IPS DF 19.7 (cell line): Measurements from ENCODE around the gene ULBP3.
"Not testable (repeated sequence)": the region's sequence is repeated elsewhere in the genome, so short reads cannot be mapped to it uniquely, and the experiment has no call there.

Experiments used
- DNase-seq: peaks from one replicate; pipeline ENCODE4 v3.0.0-alpha.2; 2013; ENCODE audit warnings: low read depth, low spot score

Gene ULBP3

DNA sequence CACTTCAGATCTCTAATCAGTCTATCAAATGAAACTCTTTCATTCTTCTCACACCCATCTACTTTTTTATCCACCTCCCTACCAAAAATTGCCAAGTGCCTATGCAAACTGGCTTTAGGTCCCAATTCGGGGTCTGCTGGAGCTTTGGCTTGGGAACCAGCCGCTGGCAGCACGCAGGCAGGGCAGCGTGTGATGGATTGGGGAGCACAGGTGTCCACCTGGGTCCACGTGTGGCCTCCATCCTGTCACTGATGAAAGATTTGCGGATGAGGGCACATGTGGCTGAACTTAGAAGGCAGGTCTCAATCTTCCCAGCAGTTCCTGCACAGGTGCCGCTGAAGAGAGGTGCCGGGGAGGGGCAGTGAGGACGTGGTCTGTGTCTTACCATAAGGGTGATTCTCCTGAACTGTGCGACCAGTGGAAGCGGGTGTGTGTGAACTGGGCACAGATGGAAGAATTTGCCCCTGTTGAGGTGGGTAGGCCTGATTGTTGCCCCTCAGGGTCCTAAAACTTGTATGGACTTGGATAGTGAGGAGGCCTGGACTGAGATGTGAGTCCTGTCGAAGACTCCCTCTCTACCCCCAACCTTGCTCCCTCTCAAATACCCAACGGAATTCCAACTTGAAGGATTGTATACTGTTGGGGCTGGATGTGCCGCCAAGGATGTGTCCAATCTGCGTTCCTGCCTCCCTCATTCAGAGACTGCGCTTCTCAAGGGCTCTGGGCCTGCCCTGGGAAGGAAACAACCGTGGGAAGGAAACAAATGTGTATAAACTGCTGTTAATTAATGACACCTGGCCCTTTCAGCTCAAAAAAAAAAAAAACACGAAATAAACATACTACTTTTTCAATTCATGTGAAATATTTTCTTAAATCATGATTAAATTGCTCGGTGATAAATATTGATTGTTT, 25.2 kb downstream of the ULBP3 start:
- DNase-seq: no peak

DNA sequence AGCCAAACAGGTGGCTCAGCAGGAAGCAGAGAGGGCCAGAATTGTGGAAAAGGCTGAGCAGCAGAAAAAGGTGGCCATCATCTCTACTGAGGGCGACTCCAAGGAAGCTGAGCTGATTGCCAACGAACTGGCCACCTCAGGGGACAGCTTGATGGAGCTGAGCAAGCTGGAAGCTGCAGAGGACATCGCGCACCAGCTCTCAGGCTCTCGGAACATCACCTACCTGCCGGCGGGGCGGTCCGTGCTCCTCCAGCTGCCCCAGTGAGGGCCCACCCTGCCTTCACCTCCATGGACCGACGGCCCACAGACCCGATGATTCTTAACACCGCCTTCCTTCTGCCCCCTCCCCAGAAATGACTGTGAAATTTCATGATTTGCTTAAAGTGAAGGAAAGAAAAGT, 25.8 kb downstream of the ULBP3 start:
- DNase-seq: no peak

DNA sequence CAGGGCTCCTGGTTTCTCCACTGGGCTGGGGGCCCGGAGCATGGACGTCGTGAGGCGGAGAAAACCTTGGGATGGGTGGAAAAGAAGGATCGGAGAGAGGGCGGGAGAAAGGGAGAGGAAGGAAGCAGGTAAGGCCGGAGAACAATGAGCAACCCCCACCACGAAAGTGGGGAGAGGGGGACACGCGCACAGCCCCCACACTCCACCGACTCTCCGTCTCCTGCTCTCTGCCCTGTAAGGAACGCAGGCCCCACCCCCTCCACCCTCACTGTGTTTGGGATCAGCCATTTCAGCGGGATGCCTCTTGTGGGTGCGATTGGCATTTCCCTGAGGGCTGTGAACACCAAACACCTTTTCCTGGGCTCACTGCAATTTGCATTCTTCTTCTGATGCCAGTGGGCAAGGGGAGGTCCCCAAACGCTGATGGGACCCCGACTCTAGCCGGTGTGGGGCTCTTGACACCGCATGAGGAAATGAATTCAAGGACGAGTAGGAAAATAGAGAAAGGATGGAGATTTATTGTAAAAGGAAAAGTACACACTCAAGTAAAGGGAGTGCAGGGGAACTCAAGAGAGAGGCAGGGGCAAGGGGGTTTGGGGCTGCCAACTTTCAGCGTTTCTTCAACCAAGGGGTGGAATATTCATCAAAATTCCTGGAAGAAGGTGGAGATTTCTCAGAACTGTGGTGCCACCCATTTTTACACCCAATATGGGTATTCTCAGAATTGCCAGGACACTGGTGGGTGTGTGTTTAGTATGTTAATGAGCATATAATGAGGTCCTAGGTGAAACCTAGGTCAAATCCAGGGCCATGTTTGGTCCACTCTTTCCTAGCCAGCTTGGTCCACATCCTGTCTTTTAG, 30.5 kb downstream of the ULBP3 start:
- no peak for DNase-seq

DNA sequence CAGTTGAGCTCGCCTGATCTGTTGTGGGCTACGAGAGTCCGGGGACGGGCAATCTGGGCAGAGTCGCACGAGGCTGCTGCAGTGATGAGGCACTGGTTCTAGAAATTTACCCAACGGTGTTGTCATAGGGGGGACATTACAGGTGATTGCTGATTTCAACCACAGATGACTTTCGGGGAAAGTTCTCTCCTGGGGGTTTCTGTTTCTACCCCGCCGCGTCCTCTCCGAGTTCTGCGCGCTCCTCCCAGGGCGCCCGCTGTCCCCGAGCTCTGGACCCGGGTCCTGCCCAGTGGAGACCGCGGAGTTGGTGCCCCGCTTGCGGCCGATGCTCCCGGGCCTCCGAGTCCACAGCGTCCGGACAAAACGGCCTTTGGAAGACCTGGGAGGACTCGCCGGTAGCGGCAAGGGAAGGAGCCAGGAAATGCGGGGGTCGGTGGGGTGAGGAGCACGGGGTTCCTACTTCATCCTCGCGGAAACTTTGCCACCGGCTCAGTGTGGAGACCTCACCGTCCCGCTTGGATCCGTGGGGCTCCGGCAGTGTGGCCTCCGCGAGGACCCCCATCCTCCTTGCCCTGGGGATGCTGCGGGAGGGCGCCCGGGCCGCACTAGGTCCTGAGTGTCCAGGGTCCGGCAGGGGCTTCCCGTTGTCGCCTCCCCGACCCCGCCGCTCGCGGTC, 31.3 kb downstream of the ULBP3 start:
- no peak for DNase-seq

DNA sequence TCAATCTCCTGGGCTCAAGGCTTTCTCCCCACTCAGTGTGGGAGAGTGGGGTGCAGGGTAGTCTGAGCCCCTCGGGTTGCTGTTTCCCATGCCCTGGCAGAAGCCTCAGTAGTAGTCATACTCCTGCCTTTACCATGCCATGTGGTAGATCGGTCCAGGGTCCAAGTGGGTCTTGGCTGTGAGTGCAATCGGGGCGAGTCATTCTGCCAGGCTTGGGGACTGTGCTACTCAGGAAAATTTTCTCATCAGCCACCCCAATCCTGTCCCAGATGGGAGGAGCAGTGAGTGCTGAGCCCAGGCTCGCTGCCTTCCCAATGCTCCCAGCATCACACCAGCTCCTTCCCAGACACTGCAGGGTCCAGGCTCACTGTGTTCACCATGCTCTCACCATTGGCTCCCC, 32.8 kb downstream of the ULBP3 start:
- no peak for DNase-seq

DNA sequence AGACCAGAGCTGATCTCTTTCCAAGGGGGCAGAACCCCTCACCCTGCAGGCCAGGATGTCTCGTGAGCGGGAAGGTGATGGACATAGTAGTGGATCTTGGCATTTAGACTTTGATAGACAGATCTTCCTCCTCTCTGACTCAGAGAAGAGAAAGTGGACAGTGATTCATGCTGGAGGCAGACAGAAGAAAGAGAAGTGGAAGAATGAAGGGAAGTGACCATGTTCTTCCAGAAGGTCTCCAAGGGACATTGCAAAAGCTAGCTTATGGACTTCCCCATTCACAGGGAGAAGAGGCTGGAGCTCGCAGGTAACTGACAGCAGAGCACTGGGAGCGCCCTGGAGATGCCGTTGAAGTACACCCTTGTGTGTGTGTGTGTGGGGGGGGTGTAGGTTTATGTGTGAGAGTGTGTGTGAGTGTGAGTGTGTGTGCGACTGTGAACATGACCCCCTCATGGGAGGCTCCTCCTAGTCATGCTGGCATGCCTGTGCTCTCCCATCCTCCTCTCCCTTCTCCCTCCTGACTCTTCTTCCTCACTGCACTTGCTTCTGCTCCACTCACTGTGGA, 35.6 kb downstream of the ULBP3 start:
- no peak for DNase-seq

DNA sequence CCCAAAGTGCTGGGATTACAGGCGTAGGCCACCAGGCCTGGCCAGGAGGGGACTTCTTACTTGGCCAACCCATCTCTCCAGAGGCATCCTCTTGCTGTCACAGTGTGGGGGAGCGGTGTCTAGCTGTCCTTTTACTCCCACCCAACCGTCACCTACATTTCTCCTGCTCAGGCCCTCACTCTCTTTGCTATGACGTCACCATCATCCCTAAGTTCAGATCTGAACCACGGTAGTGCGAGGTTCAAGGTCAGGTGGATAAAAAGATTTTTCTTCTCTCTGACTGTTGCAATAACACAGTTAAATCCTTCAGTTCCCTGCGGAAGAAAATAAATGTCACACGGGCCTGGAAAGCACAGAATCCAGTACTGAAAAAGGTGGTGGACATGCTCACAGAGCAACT, 36.3 kb downstream of the ULBP3 start:
- DNase-seq: no peak

DNA sequence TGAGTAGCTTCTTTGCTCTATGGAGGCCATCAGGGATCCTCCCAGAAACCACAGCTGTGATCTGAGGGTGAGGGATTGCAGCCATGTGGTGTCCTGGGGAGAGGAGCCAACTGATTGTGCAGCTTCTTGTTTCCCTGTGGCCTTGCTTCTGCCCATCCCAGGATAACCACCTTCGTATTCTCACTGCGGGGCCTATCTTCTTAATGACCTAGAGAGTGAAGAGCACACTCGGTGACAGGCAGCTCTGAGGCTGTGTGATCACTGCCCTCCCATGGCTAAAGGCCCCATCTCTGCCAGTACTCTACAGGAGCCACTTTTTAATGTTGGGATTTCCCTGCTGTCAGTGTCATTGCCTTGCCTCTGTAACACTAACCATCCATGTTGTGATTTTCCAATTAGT, 38.3 kb downstream of the ULBP3 start:
- DNase-seq: no peak

DNA sequence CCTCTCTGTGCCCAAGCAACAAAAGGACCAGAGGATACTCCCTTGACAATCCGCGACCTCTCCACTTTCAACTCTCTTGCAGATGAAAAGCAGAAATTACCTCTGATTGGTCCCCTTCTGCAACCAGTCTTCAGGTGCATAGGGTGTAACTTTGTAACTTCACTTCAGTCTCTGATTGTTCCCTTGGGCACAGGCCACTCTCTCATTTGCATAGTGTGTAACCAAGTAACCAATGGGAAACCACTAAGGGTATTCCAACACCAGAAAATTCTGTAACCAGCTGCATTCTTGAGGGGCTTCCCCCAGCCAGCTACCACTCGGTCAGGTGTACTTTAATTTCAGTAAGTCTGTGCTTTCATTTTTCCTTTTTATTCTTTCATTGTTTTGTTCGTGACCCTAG, 39.2 kb downstream of the ULBP3 start:
- DNase-seq: no peak

DNA sequence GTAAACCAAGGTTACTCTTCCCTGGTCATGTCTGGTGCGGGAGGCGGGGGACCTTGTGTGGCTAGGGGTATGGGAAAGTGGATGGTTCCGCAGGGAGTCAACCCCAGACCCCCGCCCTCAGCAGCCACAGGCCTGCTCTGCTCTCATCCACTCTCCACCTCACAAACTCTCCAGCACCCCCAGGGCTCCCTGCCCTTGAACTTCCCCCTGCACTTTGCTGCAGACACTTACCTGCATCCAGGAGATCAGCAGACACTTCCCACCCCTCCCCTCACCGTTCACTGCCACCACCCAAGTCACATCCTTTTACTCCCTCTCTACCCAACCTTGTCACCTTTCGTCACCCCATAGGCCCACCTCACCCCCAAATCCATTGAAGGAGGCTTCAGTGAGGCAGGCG, 39.6 kb downstream of the ULBP3 start:
- DNase-seq: no peak

DNA sequence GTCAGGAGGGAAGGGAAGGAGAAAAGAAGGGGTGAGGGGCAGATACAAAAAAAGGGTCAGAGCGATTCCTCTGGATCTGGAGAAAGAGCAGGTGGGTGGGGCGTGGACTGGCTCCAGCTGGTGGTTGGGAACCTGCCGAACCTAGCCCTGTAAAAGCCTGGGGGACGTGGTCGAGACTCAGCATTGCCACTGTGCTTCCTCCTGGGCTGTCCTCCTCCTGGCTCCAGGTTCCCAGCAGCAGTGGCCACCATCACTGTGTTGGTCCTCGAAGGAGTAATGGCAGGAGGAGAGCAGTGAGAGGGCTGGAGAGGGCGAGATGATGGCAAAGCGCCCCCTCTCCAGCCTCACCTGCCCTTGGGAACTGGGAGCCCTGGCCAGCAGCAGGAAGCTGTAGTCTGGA, 40.1 kb downstream of the ULBP3 start:
- no peak for DNase-seq

DNA sequence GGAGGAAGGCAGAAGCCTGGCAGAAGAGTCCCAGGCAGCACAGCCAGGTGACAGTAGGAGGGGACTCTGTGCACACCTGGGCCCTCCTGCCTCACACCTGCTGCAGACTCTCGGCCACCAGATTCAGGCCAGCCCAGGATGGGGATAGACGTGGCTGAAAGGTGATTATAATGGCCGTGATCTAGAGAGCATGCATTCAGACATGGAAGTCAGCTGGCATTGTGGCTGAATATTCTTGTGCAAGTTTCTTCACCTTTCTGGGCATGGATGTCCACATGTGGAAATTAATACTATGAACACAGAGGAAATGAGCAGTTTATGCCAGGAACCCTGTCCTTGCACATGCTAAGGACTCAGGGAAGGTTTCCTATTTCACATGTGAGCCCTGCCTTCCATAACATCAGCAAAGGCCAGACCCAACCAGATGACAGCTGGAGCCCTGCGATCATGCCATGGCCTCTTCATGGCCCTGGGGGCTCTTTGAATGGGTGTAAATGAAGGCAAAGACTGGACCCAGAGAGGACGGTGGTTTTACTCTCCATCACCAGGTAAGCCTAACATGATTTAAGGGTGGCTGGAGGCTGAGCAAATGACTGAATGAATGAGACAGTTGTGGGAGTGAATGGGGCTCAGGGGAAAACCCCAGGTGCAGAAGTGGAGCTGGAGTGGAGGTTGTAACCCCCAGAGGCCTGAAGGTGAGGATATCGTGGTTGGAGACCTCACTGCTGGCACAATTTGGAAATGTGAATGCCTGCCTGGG, 40.9 kb downstream of the ULBP3 start:
- no peak for DNase-seq

DNA sequence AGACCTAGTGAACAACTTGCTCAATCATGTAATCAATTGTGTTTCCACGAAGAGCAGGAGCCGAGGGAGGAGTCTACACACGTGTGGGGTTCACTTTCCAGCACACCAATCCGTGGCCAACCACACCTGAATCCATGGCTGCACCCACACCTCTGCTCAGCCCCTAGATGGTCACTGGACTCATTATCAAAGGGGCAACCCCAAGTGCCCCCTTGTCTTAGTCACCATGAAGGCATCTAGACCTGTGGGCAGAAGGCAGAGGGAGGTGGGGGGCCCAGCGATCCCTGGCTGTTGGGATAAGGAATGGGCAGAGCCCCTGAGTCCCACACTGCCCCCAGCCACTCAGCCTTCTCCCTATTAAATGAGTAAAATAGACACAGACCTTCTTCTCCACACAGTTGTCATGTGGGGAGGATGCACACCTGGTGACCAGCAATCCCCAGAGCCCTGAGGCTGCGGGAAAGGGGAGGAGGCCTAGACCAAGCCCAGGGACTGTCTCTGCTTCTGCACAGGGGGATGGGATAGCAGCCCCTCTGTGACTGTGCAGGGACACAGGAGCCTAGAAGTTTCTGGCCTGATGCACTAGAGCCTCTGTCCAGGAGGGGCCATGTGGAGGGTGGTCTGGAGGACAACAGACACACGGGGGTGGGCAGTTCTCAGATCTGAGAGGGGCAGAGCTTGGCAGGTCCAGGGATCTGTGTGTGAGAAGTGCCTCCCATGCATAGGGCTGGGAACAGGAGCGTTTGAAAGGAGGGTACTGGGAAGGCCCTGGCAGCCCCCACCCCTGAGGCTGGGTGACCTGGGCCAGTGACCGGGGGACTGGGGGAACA, 41.7 kb downstream of the ULBP3 start:
- DNase-seq: no peak

DNA sequence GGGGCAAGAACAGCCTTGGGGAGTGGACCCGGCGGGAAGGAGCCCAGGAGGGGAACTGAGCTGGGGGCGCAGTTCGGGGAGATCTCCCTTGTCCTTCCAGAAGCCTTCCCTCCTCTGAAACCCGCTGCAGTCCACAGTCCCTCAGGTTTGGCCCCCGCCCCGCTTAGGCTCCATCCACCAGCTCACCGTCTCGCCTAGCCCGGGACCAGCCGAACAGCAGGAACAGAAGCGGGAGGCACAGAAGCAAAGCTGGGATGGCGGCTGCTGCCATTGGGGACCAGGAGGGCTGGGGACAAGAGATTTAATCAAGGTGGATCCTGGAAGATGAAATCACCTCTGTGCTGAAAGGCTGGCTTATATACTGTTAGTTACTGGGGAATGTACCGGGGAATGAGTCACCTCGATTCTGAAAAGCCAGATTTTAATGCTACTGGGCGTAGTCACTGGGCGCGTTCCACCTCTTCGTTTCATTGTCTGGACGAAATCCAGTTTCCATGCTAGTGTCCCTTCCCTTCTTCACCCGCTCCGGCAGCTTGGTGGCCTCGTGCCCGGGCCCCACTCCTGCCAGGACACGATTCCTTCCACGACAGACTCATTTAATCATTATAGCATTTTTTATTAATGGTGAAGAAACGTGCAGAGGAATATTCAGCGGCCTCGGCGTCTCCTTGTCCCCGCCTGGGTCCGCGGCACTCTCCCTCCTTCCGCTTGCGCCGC, 43.6 kb downstream of the ULBP3 start, which contains the start of gene RAET1L:
TSS of gene RAET1L (minus strand) at position 332 of the 717 bp plus-strand sequence. CDS start at position 271, 61 bp downstream.
- DNase-seq: no peak

DNA sequence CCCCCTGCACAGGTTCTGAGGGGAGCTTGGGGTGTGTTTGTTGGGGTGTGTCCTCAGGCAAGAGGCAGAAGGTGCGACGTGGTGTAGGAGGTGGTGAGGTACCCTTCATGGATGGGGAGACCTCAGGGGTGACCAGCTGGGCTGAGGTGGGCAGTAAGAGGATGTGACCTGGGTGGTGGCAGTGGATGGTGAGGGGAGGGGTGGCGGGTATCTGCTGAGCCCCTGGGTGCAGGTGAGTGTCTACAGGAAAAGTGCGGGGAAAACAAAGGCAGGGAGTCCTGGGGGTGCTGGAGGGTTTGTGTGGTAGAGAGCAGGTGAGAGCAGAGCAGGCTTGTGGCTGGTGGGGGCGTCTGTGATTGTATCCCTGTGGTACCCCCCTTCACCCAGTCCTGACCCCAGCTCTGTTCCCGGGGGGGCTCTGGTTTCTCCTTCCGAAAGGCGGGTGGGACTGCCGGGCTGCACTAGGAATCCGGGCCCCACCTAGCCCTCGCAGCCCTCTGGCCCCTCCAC, 44.2 kb downstream of the ULBP3 start:
- DNase-seq: no peak

DNA sequence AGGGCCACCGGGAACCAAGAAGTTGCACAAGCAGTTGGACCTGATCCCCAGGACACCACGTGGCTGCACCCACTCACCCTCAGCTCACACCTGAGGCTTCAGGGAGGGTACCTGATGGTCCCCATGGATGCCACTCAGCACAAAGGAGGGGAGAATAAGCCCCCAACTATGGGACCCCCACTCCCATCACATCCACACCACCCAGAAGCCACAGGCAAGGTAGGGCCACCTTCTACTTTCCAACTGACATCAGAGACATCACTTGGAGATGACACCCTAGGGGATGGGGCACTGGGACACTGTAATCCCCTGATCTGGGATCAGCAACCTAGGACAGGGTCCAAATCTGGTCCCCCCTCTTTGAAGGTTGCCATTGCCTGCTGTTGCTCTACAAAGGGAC, 44.9 kb downstream of the ULBP3 start:
- not testable (repeated sequence) for DNase-seq

DNA sequence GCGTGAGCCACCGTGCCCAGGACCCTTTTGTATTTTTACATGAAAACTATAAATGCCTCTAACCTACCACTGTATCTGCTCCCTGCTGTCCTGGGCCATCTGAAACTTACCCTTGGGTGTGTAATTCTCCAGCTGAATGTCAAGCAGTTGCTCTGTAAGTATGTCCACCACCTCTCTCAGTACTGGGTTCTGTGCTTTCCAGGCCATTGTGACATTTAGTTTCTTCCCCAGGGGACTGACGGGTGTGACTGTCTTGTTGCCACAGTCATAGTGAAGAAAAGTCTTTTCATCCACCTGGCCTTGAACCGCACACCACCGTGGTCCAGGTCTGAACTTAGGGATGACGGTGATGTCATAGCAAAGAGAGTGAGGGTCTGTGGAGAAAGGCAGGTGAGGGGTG, 47.1 kb downstream of the ULBP3 start:
- DNase-seq: not testable (repeated sequence)

DNA sequence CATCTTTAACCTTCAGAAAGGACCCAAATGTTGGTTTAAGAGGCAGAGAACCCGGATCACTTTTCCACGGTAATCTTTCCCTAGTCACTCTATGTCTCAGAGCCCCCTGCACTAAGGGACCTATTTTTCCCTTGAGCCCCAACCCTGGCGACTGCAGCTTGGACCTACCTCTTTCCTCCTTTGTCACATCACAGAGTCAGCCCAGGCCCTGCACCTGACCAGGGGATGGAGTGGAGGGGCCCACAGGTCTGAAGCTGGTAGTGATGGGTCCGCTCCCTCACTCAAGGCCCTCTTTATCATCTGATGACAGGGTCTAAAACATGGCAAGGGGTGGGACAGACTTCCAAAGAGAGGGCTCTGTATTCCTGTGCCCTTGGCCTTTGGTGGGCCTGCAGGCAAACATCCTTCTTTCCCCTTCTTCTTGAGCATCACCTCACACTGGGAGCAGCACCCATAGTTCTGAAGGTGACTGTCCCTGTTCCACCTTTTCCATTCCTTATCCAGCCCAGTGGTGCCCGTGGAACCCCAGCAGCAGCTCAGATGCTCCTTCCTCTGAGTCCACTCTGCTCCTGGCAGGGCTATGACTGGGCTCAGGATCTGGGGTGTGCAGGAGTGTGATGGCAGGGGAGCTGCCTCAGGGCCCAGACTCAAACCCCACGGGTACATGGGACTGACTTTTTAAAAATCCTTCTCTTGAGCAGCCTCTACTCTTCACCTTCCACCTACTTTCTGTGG, 49.9 kb downstream of the ULBP3 start:
- no peak for DNase-seq

DNA sequence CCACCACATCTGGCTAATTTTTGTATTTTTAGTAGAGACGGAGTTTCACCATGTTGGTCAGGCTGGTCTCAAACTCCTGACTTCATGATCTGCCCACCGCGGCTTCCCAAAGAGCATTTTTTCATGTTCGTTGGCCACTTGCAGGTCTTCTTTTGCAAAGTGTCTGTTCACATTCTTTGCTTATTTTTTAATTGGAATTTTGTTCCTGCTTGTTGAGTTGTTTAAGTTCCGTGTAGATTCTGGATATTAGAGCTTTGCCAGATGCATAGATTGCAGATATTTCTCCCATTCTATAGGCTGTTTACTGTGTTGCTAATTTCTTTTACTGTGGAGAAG, 51.8 kb downstream of the ULBP3 start:
- DNase-seq: not testable (repeated sequence)
